ENCODE results near the gene PPP2R5C. TPM values are rescaled to one million over a fixed set of nuclear protein-coding genes. Genes with fewer than 3 reads are reported as not detected.
A peak's percentile ranks its signal among the peaks of the same experiment; 100 is the strongest.

The PPP2R5C gene
- total and polyA plus RNA-seq, 12 donors, result 66.8 to 257 (median 222) TPM

DNA sequence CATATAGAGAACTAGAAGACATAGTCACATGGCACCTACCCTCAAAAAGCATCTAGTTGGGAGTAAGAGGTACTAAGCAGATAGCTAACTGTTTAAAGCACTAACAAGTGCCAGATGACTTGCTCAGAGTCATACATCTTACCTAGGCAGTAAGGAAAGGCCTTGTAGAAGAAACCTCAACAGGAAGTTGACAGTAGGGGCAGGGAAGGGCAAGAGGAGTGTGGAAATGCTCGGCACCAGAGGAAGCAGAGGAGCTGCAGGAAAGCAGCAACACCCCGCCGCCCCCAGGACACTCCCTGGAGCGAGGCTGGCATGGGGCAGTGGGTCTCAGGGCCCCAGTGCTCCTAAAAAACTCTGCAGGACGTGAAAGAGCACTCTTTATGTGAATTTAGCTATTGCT is 92.9 kb downstream of the PPP2R5C start:
- Histone ChIP-seq H3K27ac (peak overlapping the region in 9 of 10 donors; percentile 26 to 87 (median 67)), H3K9me3 (no peaks in the 10 kb centered on the region), H3K4me1 (peaks cover 7 to 99% (median 72%) of the 10 kb centered on the region in 9 donors), H3K36me3 (peaks cover 0 to 30% (median 0%) of the 10 kb centered on the region in 9 donors), H3K4me3 (no peak overlapping the region), H3K27me3 (no peaks in the 10 kb centered on the region)
- 49 to 60% methylated on average over 5 of the region's 5 CpGs for WGBS, 2 donors
- DNase-seq (no peak), ATAC-seq (peak in 2 of 8 donors; percentile 5 to 18)
- TF ChIP-seq, protein P1, sequence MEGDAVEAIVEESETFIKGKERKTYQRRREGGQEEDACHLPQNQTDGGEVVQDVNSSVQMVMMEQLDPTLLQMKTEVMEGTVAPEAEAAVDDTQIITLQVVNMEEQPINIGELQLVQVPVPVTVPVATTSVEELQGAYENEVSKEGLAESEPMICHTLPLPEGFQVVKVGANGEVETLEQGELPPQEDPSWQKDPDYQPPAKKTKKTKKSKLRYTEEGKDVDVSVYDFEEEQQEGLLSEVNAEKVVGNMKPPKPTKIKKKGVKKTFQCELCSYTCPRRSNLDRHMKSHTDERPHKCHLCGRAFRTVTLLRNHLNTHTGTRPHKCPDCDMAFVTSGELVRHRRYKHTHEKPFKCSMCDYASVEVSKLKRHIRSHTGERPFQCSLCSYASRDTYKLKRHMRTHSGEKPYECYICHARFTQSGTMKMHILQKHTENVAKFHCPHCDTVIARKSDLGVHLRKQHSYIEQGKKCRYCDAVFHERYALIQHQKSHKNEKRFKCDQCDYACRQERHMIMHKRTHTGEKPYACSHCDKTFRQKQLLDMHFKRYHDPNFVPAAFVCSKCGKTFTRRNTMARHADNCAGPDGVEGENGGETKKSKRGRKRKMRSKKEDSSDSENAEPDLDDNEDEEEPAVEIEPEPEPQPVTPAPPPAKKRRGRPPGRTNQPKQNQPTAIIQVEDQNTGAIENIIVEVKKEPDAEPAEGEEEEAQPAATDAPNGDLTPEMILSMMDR (IDR thresholded peaks at IDR 0.05), result no peak
- intact Hi-C loops (cut with DNase I), result loop anchor here in 1 of 10 donors (5.0 kb wide), 1 partner anchor 42 kb away; no protein-coding TSS in a partner anchor

DNA sequence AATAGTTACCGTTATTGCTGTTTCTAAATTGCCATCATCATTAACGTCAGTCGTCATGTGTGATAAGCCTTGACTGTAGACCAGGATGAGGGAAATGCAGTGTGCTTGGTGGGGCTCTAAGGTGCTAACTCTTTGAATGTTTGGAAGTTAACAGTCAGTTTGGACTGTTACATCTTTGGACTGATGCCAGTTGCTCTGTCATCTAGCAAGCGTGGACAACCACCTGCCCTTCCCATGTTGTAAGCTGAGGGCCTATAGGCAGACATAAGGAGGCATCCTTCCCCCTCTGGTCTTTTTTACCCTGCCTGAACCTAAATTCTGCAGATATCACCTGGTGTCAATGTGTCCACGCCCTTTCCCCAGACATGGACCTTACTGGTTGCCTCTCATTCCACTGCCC is 94.4 kb downstream of the PPP2R5C start:
- Histone ChIP-seq H3K36me3 (peaks cover 0 to 41% (median 0%) of the 10 kb centered on the region in 9 donors), H3K9me3 (no peaks in the 10 kb centered on the region), H3K4me1 (peaks cover 5 to 92% (median 82%) of the 10 kb centered on the region in 9 donors), H3K4me3 (no peak overlapping the region), H3K27me3 (no peaks in the 10 kb centered on the region), H3K27ac (peak overlapping the region in 8 of 10 donors; percentile 22 to 87 (median 70))
- ATAC-seq, result peak in 3 of 8 donors; percentile 3 to 36 (median 17)
- intact Hi-C loops (cut with DNase I), result no loop called here
- TF ChIP-seq, protein P1 (IDR thresholded peaks at IDR 0.05), result no peak
- WGBS, 2 donors, result 45 to 63% methylated on average over 5 of the region's 5 CpGs
- DNase-seq, result no peak

DNA sequence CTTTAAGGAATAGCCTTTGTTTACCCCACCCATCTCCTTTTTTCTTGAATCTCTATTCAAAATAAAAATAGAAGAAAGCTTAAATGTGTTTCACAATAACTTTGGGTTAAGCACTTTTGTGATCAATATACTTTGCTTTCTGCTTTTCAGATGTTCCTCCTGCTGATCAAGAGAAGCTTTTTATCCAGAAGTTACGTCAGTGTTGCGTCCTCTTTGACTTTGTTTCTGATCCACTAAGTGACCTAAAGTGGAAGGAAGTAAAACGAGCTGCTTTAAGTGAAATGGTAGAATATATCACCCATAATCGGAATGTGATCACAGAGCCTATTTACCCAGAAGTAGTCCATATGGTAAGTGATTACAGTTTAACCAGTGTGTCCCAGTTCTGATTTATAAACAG is 95.0 kb downstream of the PPP2R5C start:
- Histone ChIP-seq H3K4me1 (peaks cover 5 to 92% (median 83%) of the 10 kb centered on the region in 9 donors), H3K27ac (peak overlapping the region in 8 of 10 donors; percentile 10 to 87 (median 70)), H3K36me3 (peaks cover 0 to 46% (median 0%) of the 10 kb centered on the region in 9 donors), H3K27me3 (no peaks in the 10 kb centered on the region), H3K4me3 (no peak overlapping the region), H3K9me3 (no peaks in the 10 kb centered on the region)
- no peak for DNase-seq
- TF ChIP-seq, protein P1 (IDR thresholded peaks at IDR 0.05), result no peak
- WGBS, 2 donors, result 66 to 74% methylated on average over 4 of the region's 4 CpGs
- no peak for ATAC-seq
- intact Hi-C loops (cut with DNase I), result no loop called here

DNA sequence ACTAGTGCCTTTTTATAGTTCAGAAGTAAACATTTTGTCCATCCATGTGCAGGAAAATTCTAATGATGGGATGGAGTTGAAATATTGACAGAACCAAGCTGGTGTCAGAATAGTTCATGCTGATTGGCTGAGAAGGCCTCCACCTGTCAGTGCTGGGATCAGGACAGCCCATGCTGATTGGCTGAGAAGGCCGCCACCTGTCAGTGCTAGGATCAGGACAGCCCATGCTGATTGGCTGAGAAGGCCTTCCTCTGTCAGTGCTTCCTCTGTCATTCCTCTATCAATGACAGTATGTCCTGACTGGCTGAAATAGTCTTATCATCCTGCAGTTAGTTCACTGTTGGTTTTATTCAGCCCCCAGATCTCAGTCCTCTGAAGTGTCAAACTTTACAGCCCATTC is 95.7 kb downstream of the PPP2R5C start:
- H3K27me3 ChIP-seq, result no peaks in the 10 kb centered on the region
- H3K27ac ChIP-seq, result peak overlapping the region in 7 of 10 donors; percentile 50 to 87 (median 83)
- H3K4me1 ChIP-seq, result peaks cover 5 to 91% (median 81%) of the 10 kb centered on the region in 9 donors
- no peak overlapping the region for H3K4me3 ChIP-seq
- 91 to 100% methylated on average over 1 of the region's 1 CpG for WGBS, 2 donors
- peaks cover 0 to 53% (median 0%) of the 10 kb centered on the region in 9 donors for H3K36me3 ChIP-seq
- H3K9me3 ChIP-seq, result no peaks in the 10 kb centered on the region
- DNase-seq (no peak), ATAC-seq (no peak)
- intact Hi-C loops (cut with DNase I), result no loop called here
- TF ChIP-seq, protein P1 (IDR thresholded peaks at IDR 0.05), result no peak

All from heart right ventricle (tissue), 16 donors.